GM19324 (cell line): Measurements from ENCODE around the gene PRPF40B.

ENCODE experiments used
- ATAC-seq: cut with Tn5 transposase; IDR thresholded peaks from one replicate; pipeline ENCODE4 v1.9.1; 2021; ENCODE audit warnings: mild to moderate bottlenecking, moderate library complexity; ENCODE audit not compliant: unreplicated experiment, low FRiP score

PRPF40B gene

GRCh38 chr12:49635036-49635435 lies 11.7 kb downstream of the PRPF40B start:
- ATAC-seq, result no peak

GRCh38 chr12:49635656-49636055 lies 12.3 kb downstream of the PRPF40B start:
- ATAC-seq, result no peak

- no peak for ATAC-seq
Observed at GRCh38 chr12:49636574-49636973, 13.2 kb downstream of the PRPF40B start.

- ATAC-seq, result no peak
Observed at GRCh38 chr12:49636979-49637755, 13.8 kb downstream of the PRPF40B start.

GRCh38 chr12:49641748-49642369 lies 18.5 kb downstream of the PRPF40B start:
- no peak for ATAC-seq

- no peak for ATAC-seq
Observed at GRCh38 chr12:49642370-49642802, 19.0 kb downstream of the PRPF40B start.

- no peak for ATAC-seq
Observed at GRCh38 chr12:49643135-49643534, 19.8 kb downstream of the PRPF40B start.

GRCh38 chr12:49643961-49644619 lies 20.7 kb downstream of the PRPF40B start:
- ATAC-seq, result no peak

GRCh38 chr12:49644620-49644994 lies 21.2 kb downstream of the PRPF40B start:
- no peak for ATAC-seq

GRCh38 chr12:49645146-49646039 lies 22.0 kb downstream of the PRPF40B start:
- no peak for ATAC-seq

GRCh38 chr12:49646331-49646830 lies 23.0 kb downstream of the PRPF40B start:
- ATAC-seq, result no peak

GRCh38 chr12:49646871-49647654 lies 23.7 kb downstream of the PRPF40B start:
- ATAC-seq, result no peak

- no peak for ATAC-seq
Observed at GRCh38 chr12:49647827-49648711, 24.7 kb downstream of the PRPF40B start.

- ATAC-seq, result no peak
Observed at GRCh38 chr12:49648712-49649003, 25.3 kb downstream of the PRPF40B start.

- no peak for ATAC-seq
Observed at GRCh38 chr12:49649445-49649844, 26.1 kb downstream of the PRPF40B start.

GRCh38 chr12:49649892-49650291 lies 26.5 kb downstream of the PRPF40B start:
- ATAC-seq, result no peak

GRCh38 chr12:49651855-49652254 lies 28.5 kb downstream of the PRPF40B start:
- no peak for ATAC-seq

GRCh38 chr12:49652921-49653520 lies 29.7 kb downstream of the PRPF40B start:
- ATAC-seq, result no peak
